Stomach (tissue), 9 donors: ENCODE data around the gene EYA2. TPM values are rescaled to one million over a fixed set of nuclear protein-coding genes. Genes with fewer than 3 reads are reported as not detected.

Experiments used
- DNase-seq, 2 donors: peaks; one replicate each; pipeline versions ENCODE4 v3.0.0 to v3.0.0-alpha.2; 2013 to 2019
- H3K27ac ChIP-seq, 5 donors: fragments of 200-600 bp in 4 of 5; sonication (generic) in 4 of 5; one replicate each; pipeline ENCODE4 v1.5.1; 2013 to 2019; ENCODE audit warnings: mild to moderate bottlenecking in 1 of 5, moderate library complexity in 1 of 5
- H3K27me3 ChIP-seq, 3 donors: fragments of 200-600 bp; sonication (generic); one replicate each; pipeline ENCODE4 v1.5.1; 2017 to 2019; ENCODE audit warnings: mixed run types in 1 of 3
- H3K36me3 ChIP-seq, 4 donors: fragments of 200-600 bp; sonication (generic); 1 replicate in 3 of 4; 2 replicates in 1 of 4; pipeline ENCODE4 v1.5.1; 2016 to 2019
- H3K4me1 ChIP-seq, 4 donors: fragments of 200-600 bp; sonication (generic); one replicate each; pipeline ENCODE4 v1.5.1; 2016 to 2019
- H3K4me3 ChIP-seq, 4 donors: fragments of 200-600 bp; sonication (generic) in 3 of 4; one replicate each; pipeline ENCODE4 v1.5.1; 2016 to 2019; ENCODE audit warnings: mild to moderate bottlenecking in 1 of 4
- H3K9me3 ChIP-seq, 4 donors: fragments of 200-600 bp; sonication (generic); one replicate each; pipeline ENCODE4 v1.5.1; 2016 to 2019
- EP300 ChIP-seq: sonication (generic); formaldehyde crosslinking; IDR thresholded peaks from one replicate; pipeline ENCODE4 v1.6.1; 2017; ENCODE audit warnings: antibody characterized with exemption
- POLR2A ChIP-seq, 4 donors: fragments of 450-650 bp; IDR thresholded peaks; one replicate each; pipeline ENCODE4 v1.6.1; 2016; ENCODE audit warnings: antibody characterized with exemption in 4 of 4, control low read depth in 2 of 4, mild to moderate bottlenecking in 1 of 4, moderate library complexity in 1 of 4
- POLR2AphosphoS5 ChIP-seq, 3 donors: sonication (generic); formaldehyde crosslinking; IDR thresholded peaks; one replicate each; pipeline ENCODE4 v1.6.1; 2016; ENCODE audit warnings: antibody characterized with exemption in 3 of 3
- WGBS, 5 donors: extraction: QIAGEN DNeasy Blood & Tissue Kit in 3 of 5; methylation state at CpG; one replicate each; pipeline versions ENCODE4 v1.1.5 to v1.1.7; 2013 to 2018; 5-methylcytosine and 5-hydroxymethylcytosine counted together
- intact Hi-C: fragments of 100-400 bp; cut with DNase I; formaldehyde crosslinking; loops from one replicate; pipeline ENCODE4 v1.15.1; 2023; ENCODE audit warnings: low total_unique reads
- polyA plus RNA-seq, 3 donors: library from polyadenylated mRNA; stranded (reverse); fragments of 200-250 nt; gene quantifications; one replicate each; pipeline ENCODE4 v1.2.3, GENCODE V29; 2013
- total RNA-seq, 5 donors: library from RNA; depleted of rRNA; stranded (reverse); fragments of >200 nt; gene quantifications; one replicate each; pipeline versions ENCODE4 v1.1.0 to v1.2.3, GENCODE V29; 2014 to 2016
- TF ChIP-seq, protein P1 (sequence below), 7 experiments: fragments of 450-650 bp in 4 of 7; fragments of 200-600 bp in 3 of 7; sonication (generic) in 3 of 7; IDR thresholded peaks; one replicate each; pipeline ENCODE4 v1.5.1; 2016 to 2019; ENCODE audit warnings: antibody characterized with exemption in 7 of 7, control low read depth in 2 of 7, mild to moderate bottlenecking in 1 of 7
- donor health status: healthy with polysubstance abuse.
- donor health status: Bipolar disorder and iron deficiency.
- donor health status: healthy.

Gene EYA2
- total and polyA plus RNA-seq, 8 donors = 1.8 to 86.2 (median 5.5) TPM

GRCh38 chr20:46936415-46937156 is 41.9 kb downstream of the EYA2 start:
- Histone ChIP-seq H3K27ac (no peak overlapping the region), H3K36me3 (no peaks in the 10 kb centered on the region), H3K27me3 (peaks cover 0 to 24% (median 0%) of the 10 kb centered on the region in 3 donors), H3K4me1 (peaks cover 0 to 6% (median 0%) of the 10 kb centered on the region in 4 donors), H3K9me3 (no peaks in the 10 kb centered on the region), H3K4me3 (no peak overlapping the region)
- peak in 1 of 2 donors; percentile 9 for DNase-seq
- 52 to 76% (median 66%) methylated on average over 18 of the region's 18 CpGs for WGBS, 5 donors
- intact Hi-C loops = no loop called here
- TF ChIP-seq POLR2AphosphoS5 (IDR thresholded peaks at IDR 0.05) (no peak), POLR2A (IDR thresholded peaks at IDR 0.05) (no peak), EP300 (no peak)
- TF ChIP-seq, protein P1, sequence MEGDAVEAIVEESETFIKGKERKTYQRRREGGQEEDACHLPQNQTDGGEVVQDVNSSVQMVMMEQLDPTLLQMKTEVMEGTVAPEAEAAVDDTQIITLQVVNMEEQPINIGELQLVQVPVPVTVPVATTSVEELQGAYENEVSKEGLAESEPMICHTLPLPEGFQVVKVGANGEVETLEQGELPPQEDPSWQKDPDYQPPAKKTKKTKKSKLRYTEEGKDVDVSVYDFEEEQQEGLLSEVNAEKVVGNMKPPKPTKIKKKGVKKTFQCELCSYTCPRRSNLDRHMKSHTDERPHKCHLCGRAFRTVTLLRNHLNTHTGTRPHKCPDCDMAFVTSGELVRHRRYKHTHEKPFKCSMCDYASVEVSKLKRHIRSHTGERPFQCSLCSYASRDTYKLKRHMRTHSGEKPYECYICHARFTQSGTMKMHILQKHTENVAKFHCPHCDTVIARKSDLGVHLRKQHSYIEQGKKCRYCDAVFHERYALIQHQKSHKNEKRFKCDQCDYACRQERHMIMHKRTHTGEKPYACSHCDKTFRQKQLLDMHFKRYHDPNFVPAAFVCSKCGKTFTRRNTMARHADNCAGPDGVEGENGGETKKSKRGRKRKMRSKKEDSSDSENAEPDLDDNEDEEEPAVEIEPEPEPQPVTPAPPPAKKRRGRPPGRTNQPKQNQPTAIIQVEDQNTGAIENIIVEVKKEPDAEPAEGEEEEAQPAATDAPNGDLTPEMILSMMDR (IDR thresholded peaks at IDR 0.05) = no peak

DNA sequence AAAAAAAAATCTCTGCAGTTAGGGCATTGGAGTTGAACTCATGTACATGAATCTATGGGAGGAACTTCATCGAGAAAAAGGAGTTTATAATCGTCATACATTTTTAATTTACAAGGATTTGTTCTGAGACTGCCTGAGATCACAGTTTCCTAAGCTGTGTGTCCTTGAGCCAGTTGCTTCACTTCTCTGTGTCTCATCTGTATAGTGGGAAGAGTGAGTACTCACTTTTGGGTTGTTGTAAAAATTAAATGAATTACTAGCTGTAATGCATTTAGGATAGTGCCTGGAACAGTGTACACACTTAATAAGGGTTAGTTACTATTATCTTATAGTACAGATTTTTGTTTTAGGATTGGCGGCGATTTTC is 42.5 kb downstream of the EYA2 start:
- 76 to 86% (median 80%) methylated on average over 4 of the region's 4 CpGs for WGBS, 5 donors
- peaks cover 0 to under 1% (median 0%) of the 10 kb centered on the region in 4 donors for H3K4me1 ChIP-seq
- TF ChIP-seq, protein P1 (IDR thresholded peaks at IDR 0.05) = no peak
- TF ChIP-seq POLR2AphosphoS5 (IDR thresholded peaks at IDR 0.05) (no peak), EP300 (no peak), POLR2A (IDR thresholded peaks at IDR 0.05) (no peak)
- H3K4me3 ChIP-seq = no peak overlapping the region
- H3K36me3 ChIP-seq = no peaks in the 10 kb centered on the region
- intact Hi-C loops = no loop called here
- H3K27ac ChIP-seq = no peak overlapping the region
- peaks cover 0 to 18% (median 0%) of the 10 kb centered on the region in 3 donors for H3K27me3 ChIP-seq
- H3K9me3 ChIP-seq = no peaks in the 10 kb centered on the region
- no peak for DNase-seq

DNA sequence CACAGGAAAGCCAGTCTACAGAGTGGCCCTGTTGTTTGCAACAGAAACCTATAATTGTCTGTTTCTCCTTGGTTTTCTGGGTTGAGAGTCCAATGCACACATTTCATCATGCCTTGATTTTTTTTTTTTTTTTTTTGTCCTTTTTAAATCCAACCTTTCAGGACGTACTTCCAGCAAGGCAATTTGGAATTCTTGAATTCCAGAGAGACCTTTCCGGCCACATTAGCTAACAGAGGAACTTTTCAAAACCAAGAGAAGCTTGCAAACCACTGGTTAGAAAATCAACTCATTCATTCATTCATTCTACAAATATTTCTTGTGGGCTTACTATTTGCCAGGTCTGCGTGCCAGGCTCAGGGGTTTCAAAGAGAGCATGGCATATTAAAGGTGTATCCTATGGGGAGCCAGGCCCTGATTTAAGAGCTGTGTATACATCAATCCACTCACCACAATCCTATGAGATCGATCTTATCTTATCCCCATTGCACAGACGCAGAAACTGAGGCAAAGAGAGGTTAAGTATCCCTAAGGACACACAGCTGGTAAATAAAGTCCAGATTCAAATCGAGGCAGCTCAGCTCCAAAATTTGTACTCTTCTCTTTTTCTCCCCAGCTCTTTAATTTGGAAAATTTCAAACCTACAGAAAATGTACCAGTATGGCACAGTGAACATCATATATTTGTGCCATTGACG is 43.0 kb downstream of the EYA2 start:
- Histone ChIP-seq H3K4me1 (no peaks in the 10 kb centered on the region), H3K27me3 (peaks cover 0 to 13% (median 0%) of the 10 kb centered on the region in 3 donors), H3K9me3 (no peaks in the 10 kb centered on the region), H3K36me3 (no peaks in the 10 kb centered on the region), H3K27ac (no peak overlapping the region), H3K4me3 (no peak overlapping the region)
- no peak for DNase-seq
- 83 to 87% (median 86%) methylated on average over 7 of the region's 7 CpGs for WGBS, 5 donors
- intact Hi-C loops = no loop called here
- TF ChIP-seq POLR2A (IDR thresholded peaks at IDR 0.05) (no peak), POLR2AphosphoS5 (IDR thresholded peaks at IDR 0.05) (no peak), EP300 (no peak)
- TF ChIP-seq, protein P1 (IDR thresholded peaks at IDR 0.05) = no peak

GRCh38 chr20:46938434-46938833 is 43.8 kb downstream of the EYA2 start:
- Histone ChIP-seq H3K4me1 (no peaks in the 10 kb centered on the region), H3K27me3 (peaks cover 0 to 5% (median 0%) of the 10 kb centered on the region in 3 donors), H3K9me3 (no peaks in the 10 kb centered on the region), H3K4me3 (no peak overlapping the region), H3K27ac (no peak overlapping the region), H3K36me3 (no peaks in the 10 kb centered on the region)
- 56 to 89% (median 79%) methylated on average over 1 of the region's 1 CpG for WGBS, 5 donors
- TF ChIP-seq, protein P1 (IDR thresholded peaks at IDR 0.05) = no peak
- no peak for TF ChIP-seq POLR2AphosphoS5 (IDR thresholded peaks at IDR 0.05)
- TF ChIP-seq POLR2A (IDR thresholded peaks at IDR 0.05) = no peak
- TF ChIP-seq EP300 = no peak
- peak in 1 of 2 donors; percentile 55 for DNase-seq
- intact Hi-C loops = no loop called here
